AG09309 (cell line): ENCODE results near the gene LY6G6F.

ENCODE experiments used
- DNase-seq: peaks from one replicate; pipeline ENCODE4 v3.0.0-alpha.2; 2010; ENCODE audit warnings: low read depth
- H3K4me3 ChIP-seq: 2 replicates; pipeline ENCODE4 v1.5.1; 2011; ENCODE audit warnings: mild to moderate bottlenecking, low read depth, low read length, moderate library complexity; ENCODE audit not compliant: control insufficient read depth
- CTCF ChIP-seq: IDR thresholded peaks from 2 replicates; pipeline ENCODE4 v1.5.1; 2011; ENCODE audit warnings: mild to moderate bottlenecking, low read depth, low read length, inconsistent platforms; ENCODE audit not compliant: insufficient read depth, control insufficient read depth; ENCODE audit errors: missing control alignments

The LY6G6F gene

GRCh38 chr6:31752739-31753319, 46.2 kb downstream of the LY6G6F start:
- DNase-seq = no peak
- no peak for TF ChIP-seq CTCF
- H3K4me3 ChIP-seq = no peak overlapping the region

GRCh38 chr6:31758281-31758680, 51.6 kb downstream of the LY6G6F start:
- TF ChIP-seq CTCF = no peak
- no peak for DNase-seq
- H3K4me3 ChIP-seq = no peak overlapping the region
